PC-3 (cell line): ENCODE measurements around the gene EPN1.

Source experiments
- EZH2 ChIP-seq: fragments of 300-600 bp; sonication (generic); IDR thresholded peaks from one replicate; pipeline ENCODE4 v1.6.1; 2017; ENCODE audit warnings: antibody characterized with exemption, mild to moderate bottlenecking, low read length; ENCODE audit not compliant: unreplicated experiment
- EZH2phosphoT487 ChIP-seq: fragments of 300-600 bp; sonication (generic); IDR thresholded peaks from 2 replicates; pipeline ENCODE4 v1.6.1; 2018; ENCODE audit warnings: mild to moderate bottlenecking, antibody characterized with exemption, low read length, borderline replicate concordance
- TF ChIP-seq, protein P1 (sequence below): fragments of 300-600 bp; sonication (generic); conservative IDR thresholded peaks from 2 replicates; pipeline ENCODE4 v1.5.1; 2017; ENCODE audit warnings: antibody characterized with exemption, low read depth, mild to moderate bottlenecking, low read length

DNA sequence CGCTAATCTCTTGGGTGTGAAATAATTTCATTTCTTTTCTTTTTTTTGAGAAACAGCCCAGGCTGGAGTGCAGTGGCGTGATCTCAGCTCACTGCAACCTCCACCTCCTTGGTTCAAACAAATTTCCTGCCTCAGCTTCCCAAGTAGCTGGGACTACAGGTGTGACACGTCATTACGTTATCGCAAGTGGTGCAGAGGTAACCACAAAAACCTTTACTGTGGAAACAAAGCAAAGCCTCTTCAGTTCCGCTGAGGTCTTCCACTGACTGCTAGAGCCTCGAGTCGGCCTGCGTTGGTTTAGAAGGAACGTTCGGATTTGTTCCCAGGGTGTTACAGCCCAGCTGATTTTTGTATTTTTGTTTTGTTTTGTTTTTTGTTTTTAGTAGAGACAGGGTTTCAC is 48.7 kb upstream of the EPN1 start:
- TF ChIP-seq, protein P1, sequence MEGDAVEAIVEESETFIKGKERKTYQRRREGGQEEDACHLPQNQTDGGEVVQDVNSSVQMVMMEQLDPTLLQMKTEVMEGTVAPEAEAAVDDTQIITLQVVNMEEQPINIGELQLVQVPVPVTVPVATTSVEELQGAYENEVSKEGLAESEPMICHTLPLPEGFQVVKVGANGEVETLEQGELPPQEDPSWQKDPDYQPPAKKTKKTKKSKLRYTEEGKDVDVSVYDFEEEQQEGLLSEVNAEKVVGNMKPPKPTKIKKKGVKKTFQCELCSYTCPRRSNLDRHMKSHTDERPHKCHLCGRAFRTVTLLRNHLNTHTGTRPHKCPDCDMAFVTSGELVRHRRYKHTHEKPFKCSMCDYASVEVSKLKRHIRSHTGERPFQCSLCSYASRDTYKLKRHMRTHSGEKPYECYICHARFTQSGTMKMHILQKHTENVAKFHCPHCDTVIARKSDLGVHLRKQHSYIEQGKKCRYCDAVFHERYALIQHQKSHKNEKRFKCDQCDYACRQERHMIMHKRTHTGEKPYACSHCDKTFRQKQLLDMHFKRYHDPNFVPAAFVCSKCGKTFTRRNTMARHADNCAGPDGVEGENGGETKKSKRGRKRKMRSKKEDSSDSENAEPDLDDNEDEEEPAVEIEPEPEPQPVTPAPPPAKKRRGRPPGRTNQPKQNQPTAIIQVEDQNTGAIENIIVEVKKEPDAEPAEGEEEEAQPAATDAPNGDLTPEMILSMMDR: no peak
- no peak for TF ChIP-seq EZH2
- TF ChIP-seq EZH2phosphoT487: no peak
